HepG2 (cell line): Measurements from ENCODE around the gene PBX2. TPM values are rescaled to one million over a fixed set of nuclear protein-coding genes. Genes with fewer than 3 reads are reported as not detected.
A peak's percentile ranks its signal among the peaks of the same experiment; 100 is the strongest.

Experiments used
- ATF6 ChIP-seq: sonication (generic); formaldehyde crosslinking; conservative IDR thresholded peaks from 2 replicates; pipeline ENCODE4 v1.4.0; 2020; ENCODE audit warnings: missing genetic modification reagents
- DBP ChIP-seq: sonication (generic); formaldehyde crosslinking; IDR thresholded peaks from 2 replicates; pipeline ENCODE4 v1.4.0; 2020; ENCODE audit warnings: missing genetic modification reagents; ENCODE audit errors: not compliant biosample characterization
- DZIP1 ChIP-seq: sonication (generic); formaldehyde crosslinking; IDR thresholded peaks from 2 replicates; pipeline ENCODE4 v1.5.0; 2020; ENCODE audit warnings: mild to moderate bottlenecking, missing genetic modification reagents
- FOXA3 ChIP-seq: IDR thresholded peaks from 2 replicates; pipeline ENCODE4 v1.6.1; 2016; ENCODE audit warnings: missing genetic modification reagents, missing compliant biosample characterization
- FOXO1 ChIP-seq: sonication (generic); formaldehyde crosslinking; IDR thresholded peaks from 2 replicates; pipeline ENCODE4 v1.4.0; 2020; ENCODE audit warnings: missing genetic modification reagents
- HDAC1 ChIP-seq: sonication (generic); formaldehyde crosslinking; IDR thresholded peaks from 2 replicates; pipeline ENCODE4 v1.5.1; 2020; ENCODE audit warnings: mild to moderate bottlenecking, missing genetic modification reagents
- JARID2 ChIP-seq: sonication (generic); formaldehyde crosslinking; IDR thresholded peaks from 2 replicates; pipeline ENCODE4 v1.8.1; 2023; ENCODE audit warnings: missing genetic modification reagents, inconsistent platforms; ENCODE audit not compliant: insufficient replicate concordance
- MIER2 ChIP-seq: IDR thresholded peaks from 2 replicates; pipeline ENCODE4 v1.6.1; 2016; ENCODE audit warnings: missing biosample characterization, missing genetic modification reagents
- PAWR ChIP-seq: sonication (generic); formaldehyde crosslinking; IDR thresholded peaks from 2 replicates; pipeline ENCODE4 v1.4.0; 2020; ENCODE audit warnings: missing genetic modification reagents, mild to moderate bottlenecking, borderline replicate concordance
- POLR2A ChIP-seq, 2 experiments: IDR thresholded peaks; 2 replicates each; pipeline ENCODE4 v1.6.1; 2011; ENCODE audit warnings: low read depth in 2 of 2, low read length in 2 of 2, mild to moderate bottlenecking in 1 of 2, moderate library complexity in 1 of 2; ENCODE audit not compliant: insufficient read depth in 1 of 2
- PRPF4 ChIP-seq: fragments of 200-400 bp; formaldehyde crosslinking; IDR thresholded peaks from 2 replicates; pipeline ENCODE4 v1.6.1; 2016; ENCODE audit warnings: low read length, low read depth; ENCODE audit not compliant: poor library complexity, severe bottlenecking
- RARA ChIP-seq: IDR thresholded peaks from 2 replicates; pipeline ENCODE4 v1.6.1; 2016; ENCODE audit warnings: missing genetic modification reagents, missing compliant biosample characterization
- STAG1 ChIP-seq: sonication (generic); formaldehyde crosslinking; IDR thresholded peaks from 2 replicates; pipeline ENCODE4 v1.4.0; 2020; ENCODE audit warnings: missing genetic modification reagents
- TAF1 ChIP-seq: sonication (generic); formaldehyde crosslinking; IDR thresholded peaks from 2 replicates; pipeline ENCODE4 v1.4.0; 2020; ENCODE audit warnings: missing genetic modification reagents
- ZC3H4 ChIP-seq: sonication (generic); formaldehyde crosslinking; IDR thresholded peaks from 2 replicates; pipeline ENCODE4 v1.4.0; 2020; ENCODE audit warnings: missing genetic modification reagents, borderline replicate concordance
- ZFP90 ChIP-seq: sonication (generic); formaldehyde crosslinking; IDR thresholded peaks from 2 replicates; pipeline ENCODE4 v1.8.0; 2022; ENCODE audit warnings: missing genetic modification reagents, mild to moderate bottlenecking, inconsistent platforms, borderline replicate concordance
- ZNF44 ChIP-seq: sonication (generic); formaldehyde crosslinking; IDR thresholded peaks from 2 replicates; pipeline ENCODE4 v1.5.1; 2020; ENCODE audit warnings: mild to moderate bottlenecking, missing genetic modification reagents
- ZNF652 ChIP-seq: IDR thresholded peaks from 2 replicates; pipeline ENCODE4 v1.6.1; 2016; ENCODE audit warnings: low read depth, borderline replicate concordance
- ZNF83 ChIP-seq: sonication (generic); formaldehyde crosslinking; IDR thresholded peaks from 2 replicates; pipeline ENCODE4 v1.4.0; 2020; ENCODE audit warnings: missing genetic modification reagents, mild to moderate bottlenecking, borderline replicate concordance
- ZXDC ChIP-seq: sonication (generic); formaldehyde crosslinking; IDR thresholded peaks from 2 replicates; pipeline ENCODE4 v1.5.0; 2020; ENCODE audit warnings: mild to moderate bottlenecking, missing genetic modification reagents
- polyA plus RNA-seq, 8 experiments: library from polyadenylated mRNA; depleted of rRNA in 3 of 8; stranded (reverse) in 7 of 8; unstranded in 1 of 8; fragments of >200 nt; fragmentation: Illumina TruSeq in 4 of 8; extraction: Trizol in 4 of 8; gene quantifications; 2 replicates each; pipeline versions ENCODE4 v1.2.1 to v1.2.3, GENCODE V29; 2011 to 2016; ENCODE audit warnings: low read depth in 4 of 8, missing spikeins in 1 of 8, mixed read lengths in 1 of 8; ENCODE audit not compliant: insufficient read depth in 1 of 8
- total RNA-seq, 5 experiments: library from RNA; depleted of rRNA; stranded (reverse); fragments of >200 nt; fragmentation: Illumina TruSeq; extraction: Trizol; gene quantifications; 2 replicates each; pipeline ENCODE4 v1.2.3, GENCODE V29; 2016; ENCODE audit warnings: low read depth in 1 of 5
- TF ChIP-seq, protein P1 (sequence below): sonication (generic); formaldehyde crosslinking; IDR thresholded peaks from 2 replicates; pipeline ENCODE4 v1.4.0; 2020; ENCODE audit warnings: missing genetic modification reagents, borderline replicate concordance

Gene PBX2
- total and polyA plus RNA-seq, 2 of the 13 experiments (the other 11 are each of a cell fraction or from before 2014, with no cell fraction given), result 42.3 to 77.8 TPM

DNA sequence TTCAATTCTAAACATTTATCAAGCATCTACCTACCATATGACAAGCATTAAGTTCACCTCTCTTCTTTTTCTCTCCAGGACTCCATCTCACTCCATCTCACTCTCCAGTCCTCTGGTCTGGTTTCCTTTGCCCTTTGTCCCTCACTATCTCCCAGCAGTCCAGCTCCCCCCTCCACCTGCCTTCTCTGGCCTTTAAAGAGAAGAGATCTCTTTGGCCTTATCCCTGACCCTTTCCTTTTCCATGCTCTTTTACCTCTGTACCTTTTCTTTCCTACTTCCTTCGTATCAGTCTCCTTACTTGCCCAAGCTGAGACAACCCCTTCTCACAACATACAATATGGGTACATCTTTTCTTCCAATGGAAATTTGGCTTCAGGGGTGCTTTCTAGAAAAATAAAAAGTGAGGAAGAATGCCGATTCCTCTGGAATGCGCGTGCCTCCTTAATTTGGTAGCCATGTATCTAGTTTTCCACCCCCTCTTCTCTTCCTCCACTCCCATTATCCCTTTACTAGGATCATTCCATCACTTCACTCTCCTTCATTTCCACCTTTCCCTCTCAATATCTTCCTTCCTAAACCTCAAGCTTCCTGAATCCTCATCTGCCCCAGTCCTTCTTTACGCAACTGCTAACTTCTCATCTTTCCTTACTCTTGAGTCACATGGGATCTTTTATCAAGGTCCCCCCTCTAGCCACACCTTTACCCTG, 13.4 kb downstream of the PBX2 start (continued):
- TF ChIP-seq ATF6 (CRISPR knock-in tag) (no peak), ZC3H4 (CRISPR knock-in tag) (0 out of 2 replicates have a peak, but pooled peaks have one; percentile 4), TAF1 (CRISPR knock-in tag) (no peak), JARID2 (CRISPR knock-in tag) (no peak), POLR2A (IDR thresholded peaks at IDR 0.05; ENCODE audit: insufficient read depth in 1 of 2, low read depth in 2 of 2, low read length in 2 of 2) (no peak; a peak in 1 of 4 replicates), ZNF652 (CRISPR knock-in tag) (no peak), ZFP90 (CRISPR knock-in tag) (no peak), STAG1 (no peak), ZXDC (CRISPR knock-in tag) (no peak), RARA (CRISPR knock-in tag) (peak; percentile 5; the same call in 1 of the 2 replicates), ZNF83 (CRISPR knock-in tag) (no peak), ZNF44 (CRISPR knock-in tag) (no peak), HDAC1 (CRISPR knock-in tag) (no peak; the same call in 1 of the 2 replicates), PRPF4 (no peak), PAWR (no peak), FOXO1 (CRISPR knock-in tag) (no peak), FOXA3 (CRISPR knock-in tag) (no peak), MIER2 (CRISPR knock-in tag) (no peak), DZIP1 (CRISPR knock-in tag) (no peak), DBP (CRISPR knock-in tag) (no peak)
- TF ChIP-seq, protein P1, sequence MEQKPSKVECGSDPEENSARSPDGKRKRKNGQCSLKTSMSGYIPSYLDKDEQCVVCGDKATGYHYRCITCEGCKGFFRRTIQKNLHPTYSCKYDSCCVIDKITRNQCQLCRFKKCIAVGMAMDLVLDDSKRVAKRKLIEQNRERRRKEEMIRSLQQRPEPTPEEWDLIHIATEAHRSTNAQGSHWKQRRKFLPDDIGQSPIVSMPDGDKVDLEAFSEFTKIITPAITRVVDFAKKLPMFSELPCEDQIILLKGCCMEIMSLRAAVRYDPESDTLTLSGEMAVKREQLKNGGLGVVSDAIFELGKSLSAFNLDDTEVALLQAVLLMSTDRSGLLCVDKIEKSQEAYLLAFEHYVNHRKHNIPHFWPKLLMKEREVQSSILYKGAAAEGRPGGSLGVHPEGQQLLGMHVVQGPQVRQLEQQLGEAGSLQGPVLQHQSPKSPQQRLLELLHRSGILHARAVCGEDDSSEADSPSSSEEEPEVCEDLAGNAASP (CRISPR knock-in tag), result peak; percentile 4; the same call in 1 of the 2 replicates
